ENCODE results near the gene ZPR1. TPM values are rescaled to one million over a fixed set of nuclear protein-coding genes. Genes with fewer than 3 reads are reported as not detected.

ZPR1 gene
- total RNA-seq, 1 donor from 2014 or later: 35.4 TPM

DNA sequence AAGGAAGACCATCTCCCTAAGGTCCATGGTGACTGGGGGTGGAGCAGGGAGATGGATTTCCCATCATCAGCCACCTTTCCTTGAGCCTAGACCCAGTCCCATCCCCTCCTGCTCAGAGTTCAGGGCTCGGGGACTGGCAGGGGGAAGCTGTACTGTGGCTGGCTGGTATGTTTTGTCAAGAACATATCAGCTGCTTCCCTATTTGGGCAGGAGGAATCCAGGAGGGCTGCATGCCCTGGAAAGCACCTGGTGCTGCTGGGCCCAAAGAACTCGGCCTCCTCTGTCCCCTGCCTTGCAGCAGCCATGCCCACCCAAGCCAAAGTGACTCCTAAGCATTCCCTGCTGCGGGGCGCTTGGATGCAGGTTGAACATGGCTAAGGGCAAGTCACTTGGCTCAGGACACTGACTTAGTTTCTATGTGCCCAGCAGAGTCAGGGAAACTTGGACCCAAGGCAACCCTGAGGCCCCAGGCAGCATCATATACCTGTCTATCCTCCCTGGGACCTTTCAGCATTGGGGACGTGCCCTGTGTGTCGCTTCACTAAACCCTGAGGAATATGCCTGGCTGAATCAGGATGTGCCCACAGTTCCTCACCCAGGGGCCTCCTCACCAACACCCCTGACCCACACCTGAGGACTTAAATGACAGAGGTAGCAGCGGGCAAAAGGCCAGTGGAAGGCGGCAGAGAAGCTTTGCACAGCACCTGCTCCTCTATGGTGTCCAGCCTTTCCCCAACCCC, 58.2 kb downstream of the ZPR1 start:
- Histone ChIP-seq H3K27me3 (ENCODE audit: low read depth) (peaks cover 14% of the 10 kb centered on the region), H3K4me1 (no peaks in the 10 kb centered on the region), H3K36me3 (no peaks in the 10 kb centered on the region), H3K27ac (no peak overlapping the region), H3K4me3 (no peak overlapping the region), H3K9me3 (no peaks in the 10 kb centered on the region)
- no peak for DNase-seq
- ATAC-seq: no peak
- no peak for TF ChIP-seq CTCF (IDR thresholded peaks at IDR 0.05)
- intact Hi-C loops (cut with DNase I): no loop called here

DNA sequence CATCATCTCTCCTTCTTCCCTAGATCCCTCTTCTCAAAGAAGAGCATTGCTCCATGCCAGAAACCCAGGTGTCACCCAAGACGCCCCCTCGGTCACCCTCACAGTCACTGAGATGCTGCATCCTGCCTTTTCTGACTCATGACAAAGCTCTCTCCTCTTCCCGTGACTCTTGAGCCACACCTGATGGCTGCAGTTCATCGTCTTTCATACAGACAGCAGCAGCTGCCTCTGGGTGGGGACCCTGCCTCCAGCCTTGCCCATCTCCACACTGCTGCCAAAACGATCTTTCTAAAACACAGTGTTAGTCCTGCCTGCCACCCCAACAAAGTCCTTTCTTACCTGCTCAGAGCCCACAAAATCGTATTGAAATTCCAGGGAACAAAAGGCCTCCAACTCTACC, 59.8 kb downstream of the ZPR1 start:
- intact Hi-C loops (cut with DNase I): no loop called here
- Histone ChIP-seq H3K27ac (no peak overlapping the region), H3K9me3 (no peaks in the 10 kb centered on the region), H3K4me3 (no peak overlapping the region), H3K36me3 (no peaks in the 10 kb centered on the region), H3K4me1 (no peaks in the 10 kb centered on the region), H3K27me3 (ENCODE audit: low read depth) (peaks cover 14% of the 10 kb centered on the region)
- ATAC-seq (no peak), DNase-seq (no peak)
- TF ChIP-seq CTCF (IDR thresholded peaks at IDR 0.05): no peak

- no peaks in the 10 kb centered on the region for H3K9me3 ChIP-seq
- no peak for DNase-seq
- intact Hi-C loops (cut with DNase I): no loop called here
- peak in 1 of 2 donors; percentile 20 for ATAC-seq
- no peak overlapping the region for H3K4me3 ChIP-seq
- H3K27ac ChIP-seq: no peak overlapping the region
- no peaks in the 10 kb centered on the region for H3K4me1 ChIP-seq
- no peaks in the 10 kb centered on the region for H3K36me3 ChIP-seq
- no peak for TF ChIP-seq CTCF (IDR thresholded peaks at IDR 0.05)
- peaks cover 6% of the 10 kb centered on the region for H3K27me3 ChIP-seq (ENCODE audit: low read depth)
Observed at GRCh38 chr11:116725434-116726221, 62.2 kb downstream of the ZPR1 start.

DNA sequence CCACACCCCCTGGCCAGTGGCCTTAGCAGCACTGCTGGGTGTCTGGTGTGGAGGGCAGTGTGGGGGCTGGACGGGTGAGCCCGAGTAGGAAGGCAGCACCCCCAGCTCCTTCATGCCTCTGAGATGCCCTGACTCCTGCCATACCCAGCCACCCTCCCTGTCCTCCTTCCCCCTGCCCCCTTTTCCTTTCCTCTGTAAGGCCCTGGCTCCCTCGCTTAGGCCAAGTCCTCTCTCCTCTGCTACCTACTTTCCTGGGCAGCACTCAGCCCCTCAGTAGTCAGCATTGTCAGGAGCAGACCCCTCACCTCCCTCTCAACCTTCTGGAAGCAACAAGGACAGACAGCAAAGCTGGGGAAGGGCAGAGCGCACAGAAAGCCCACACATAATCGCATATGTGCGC, 63.0 kb downstream of the ZPR1 start:
- no peaks in the 10 kb centered on the region for H3K36me3 ChIP-seq
- DNase-seq (no peak), ATAC-seq (no peak)
- H3K9me3 ChIP-seq: no peaks in the 10 kb centered on the region
- intact Hi-C loops (cut with DNase I): no loop called here
- no peaks in the 10 kb centered on the region for H3K4me1 ChIP-seq
- H3K4me3 ChIP-seq: no peak overlapping the region
- H3K27ac ChIP-seq: no peak overlapping the region
- no peak for TF ChIP-seq CTCF (IDR thresholded peaks at IDR 0.05)
- peaks cover 6% of the 10 kb centered on the region for H3K27me3 ChIP-seq (ENCODE audit: low read depth)

Other genes starting within 250 kb of the ZPR1 start
- 15.8 TPM for gene BUD13, start 15.0 kb downstream of the ZPR1 start, total RNA-seq
- 0.41 TPM for gene APOA5, start 3.9 kb upstream of the ZPR1 start, total RNA-seq
- not detected for gene APOA4, start 35.3 kb upstream of the ZPR1 start, total RNA-seq
- not detected for gene APOC3, start 41.9 kb upstream of the ZPR1 start, total RNA-seq
- gene APOA1, start 49.6 kb upstream of the ZPR1 start, total RNA-seq: 3.7 TPM